SK-N-SH (cell line): ENCODE measurements around the gene TUBB6. TPM values are rescaled to one million over a fixed set of nuclear protein-coding genes. Genes with fewer than 3 reads are reported as not detected.

Source experiments
- CTCF ChIA-PET: fragments of 300-600, 350-600 bp; formaldehyde crosslinking; extraction: SDS; loops from one replicate; lab custom pipeline; 2021; lab: Yijun Ruan, JAX
- POLR2A ChIA-PET: fragments of 350-600 bp; sonication (Branson Sonifier 250); formaldehyde crosslinking; extraction: SDS; loops from one replicate; lab custom pipeline; 2020; ENCODE audit warnings: antibody characterized with exemption, inconsistent platforms; lab: Yijun Ruan, JAX
- DNase-seq: peaks from one replicate; pipeline ENCODE4 v3.0.0; 2012
- H2AFZ ChIP-seq: fragments of 200-600 bp; sonication (generic); 2 replicates; pipeline ENCODE4 v1.8.1; 2016; ENCODE audit warnings: antibody characterized with exemption, mild to moderate bottlenecking, low read depth
- H3F3A ChIP-seq: fragments of 200-600 bp; sonication (generic); replicated peaks from 2 replicates; pipeline ENCODE3; 2016; ENCODE audit warnings: antibody characterized with exemption, mild to moderate bottlenecking; ENCODE audit not compliant: insufficient read depth
- H3K27ac ChIP-seq, 2 experiments: fragments of 200-500 bp in 1 of 2; fragments of 200-600 bp in 1 of 2; sonication (Bioruptor generic) in 1 of 2; sonication (generic), shearing (Covaris generic) in 1 of 2; 2 replicates each; pipeline versions ENCODE4 v1.5.1 to v1.6.1; 2014 to 2016; ENCODE audit warnings: low read depth in 2 of 2, inconsistent platforms in 1 of 2, low read length in 1 of 2, mild to moderate bottlenecking in 1 of 2, mixed read lengths in 1 of 2
- H3K27me3 ChIP-seq: fragments of 200-600 bp; sonication (generic), shearing (Covaris generic); 2 replicates; pipeline ENCODE4 v1.6.1; 2016; ENCODE audit warnings: mixed run types; ENCODE audit not compliant: insufficient read depth
- H3K36me3 ChIP-seq, 2 experiments: fragments of 200-500 bp in 1 of 2; fragments of 200-600 bp in 1 of 2; sonication (Bioruptor generic) in 1 of 2; sonication (generic) in 1 of 2; replicated peaks in 1 of 2; 2 replicates each; pipeline versions ENCODE3 to v1.5.1; 2014 to 2016; ENCODE audit warnings: low read length in 1 of 2, mild to moderate bottlenecking in 1 of 2; ENCODE audit not compliant: insufficient read depth in 2 of 2, control insufficient read depth in 1 of 2
- H3K4me1 ChIP-seq, 2 experiments: fragments of 200-500 bp in 1 of 2; fragments of 200-600 bp in 1 of 2; sonication (Bioruptor generic) in 1 of 2; sonication (generic), shearing (Covaris generic) in 1 of 2; 2 replicates each; pipeline versions ENCODE4 v1.5.1 to v1.6.1; 2014 to 2016; ENCODE audit warnings: low read depth in 1 of 2, low read length in 1 of 2, mixed run types in 1 of 2; ENCODE audit not compliant: insufficient read depth in 2 of 2, control insufficient read depth in 1 of 2
- H3K4me2 ChIP-seq: fragments of 200-600 bp; sonication (generic), shearing (Covaris generic); 2 replicates; pipeline ENCODE4 v1.6.1; 2017; ENCODE audit warnings: mixed run types
- H3K4me3 ChIP-seq, 2 experiments: fragments of 200-500 bp in 1 of 2; fragments of 200-600 bp in 1 of 2; sonication (Bioruptor generic) in 1 of 2; sonication (generic), shearing (Covaris generic) in 1 of 2; 2 replicates each; pipeline versions ENCODE4 v1.5.1 to v1.8.1; 2014 to 2016; ENCODE audit warnings: low read depth in 2 of 2, inconsistent platforms in 1 of 2, low read length in 1 of 2, mild to moderate bottlenecking in 1 of 2, mixed read lengths in 1 of 2, moderate library complexity in 1 of 2
- H3K79me2 ChIP-seq: fragments of 200-600 bp; sonication (generic); 2 replicates; pipeline ENCODE4 v1.8.1; 2017; ENCODE audit warnings: mild to moderate bottlenecking; ENCODE audit not compliant: insufficient read depth
- H3K9ac ChIP-seq: fragments of 200-600 bp; sonication (generic); 2 replicates; pipeline ENCODE4 v1.6.1; 2017; ENCODE audit warnings: mixed run types
- H3K9me2 ChIP-seq: fragments of 200-600 bp; sonication (generic); 2 replicates; pipeline ENCODE4 v1.6.1; 2017; ENCODE audit warnings: mixed run types
- H3K9me3 ChIP-seq: fragments of 200-600 bp; sonication (generic); 2 replicates; pipeline ENCODE4 v1.6.1; 2017; ENCODE audit warnings: mixed run types, mild to moderate bottlenecking, moderate library complexity
- H4K20me1 ChIP-seq: fragments of 200-600 bp; sonication (generic); 2 replicates; pipeline ENCODE4 v1.6.1; 2017; ENCODE audit warnings: mild to moderate bottlenecking, mixed run types; ENCODE audit not compliant: insufficient read depth
- EP300 ChIP-seq, 2 experiments: IDR thresholded peaks; 2 replicates each; pipeline versions ENCODE4 v1.4.0 to v1.6.1; 2012; ENCODE audit warnings: borderline replicate concordance in 1 of 2, low read depth in 1 of 2, low read length in 1 of 2
- GATA2 ChIP-seq: sonication (generic); formaldehyde crosslinking; IDR thresholded peaks from 2 replicates; pipeline ENCODE4 v1.5.0; 2020; ENCODE audit warnings: mild to moderate bottlenecking, missing genetic modification reagents
- POLR2AphosphoS5 ChIP-seq: IDR thresholded peaks from 2 replicates; pipeline ENCODE4 v1.6.1; 2012; ENCODE audit warnings: low read depth, low read length
- WGBS: methylation state at CpG from one replicate; pipeline ENCODE4 v1.1.6; 2017; ENCODE audit warnings: low lambda C conversion rate; 5-methylcytosine and 5-hydroxymethylcytosine counted together
- polyA plus RNA-seq, 3 experiments: library from polyadenylated mRNA; depleted of rRNA; stranded (reverse); fragments of >200 nt; gene quantifications; 2 replicates each; pipeline ENCODE4 v1.2.3, GENCODE V29; 2012
- TF ChIP-seq, protein P1 (sequence below): IDR thresholded peaks from 2 replicates; pipeline ENCODE4; 2012
- TF ChIP-seq, protein P2 (sequence below): IDR thresholded peaks from 2 replicates; pipeline ENCODE4 v1.4.0; 2012; ENCODE audit warnings: low read depth
- TF ChIP-seq, protein P3 (sequence below): fragments of 150-350 bp; IDR thresholded peaks from 2 replicates; pipeline ENCODE4 v1.6.1; 2017; ENCODE audit warnings: antibody characterized with exemption, low read length, low read depth, borderline replicate concordance
- TF ChIP-seq, protein P4 (sequence below): IDR thresholded peaks from 2 replicates; pipeline ENCODE4 v1.4.0; 2012; ENCODE audit warnings: low read depth, borderline replicate concordance

TUBB6 gene
- polyA plus RNA-seq, 1 of the 3 experiments (the other 2 are of a cell fraction), result 387 TPM

DNA sequence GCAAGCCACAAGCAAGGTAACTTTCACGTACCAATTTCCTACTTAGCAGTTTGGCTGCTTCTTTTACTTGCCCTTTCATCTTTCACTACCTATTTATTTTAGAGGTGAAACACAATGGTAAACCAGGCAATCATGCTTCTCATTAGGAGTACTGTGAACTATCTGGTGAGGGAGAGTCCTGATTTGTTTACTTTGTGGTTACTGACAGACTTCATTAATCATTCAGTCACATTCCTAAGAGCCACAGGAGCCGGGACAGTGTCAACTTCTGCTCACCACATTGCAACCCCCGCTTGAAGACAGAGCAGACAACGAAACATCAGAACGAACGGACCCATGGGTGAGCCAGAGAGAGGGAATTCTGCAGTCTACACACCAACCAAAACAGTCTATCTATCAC is 28.8 kb downstream of the TUBB6 start:
- Histone ChIP-seq H3K4me1 (peaks cover 0 to 3% of the 10 kb centered on the region in 2 experiments; a peak in 1 of 4 replicates), H3K79me2 (no peaks in the 10 kb centered on the region), H3K27me3 (no peaks in the 10 kb centered on the region), H3K9ac (no peak overlapping the region), H2AFZ (no peak overlapping the region), H3K4me3 (no peak overlapping the region), H3K9me3 (no peaks in the 10 kb centered on the region), H3F3A (peaks cover 4% of the 10 kb centered on the region), H3K36me3 (peaks cover 25 to 40% of the 10 kb centered on the region in 2 experiments), H3K9me2 (no peaks in the 10 kb centered on the region), H4K20me1 (no peaks in the 10 kb centered on the region), H3K27ac (no peak overlapping the region), H3K4me2 (no peak overlapping the region)
- TF ChIP-seq, protein P1, sequence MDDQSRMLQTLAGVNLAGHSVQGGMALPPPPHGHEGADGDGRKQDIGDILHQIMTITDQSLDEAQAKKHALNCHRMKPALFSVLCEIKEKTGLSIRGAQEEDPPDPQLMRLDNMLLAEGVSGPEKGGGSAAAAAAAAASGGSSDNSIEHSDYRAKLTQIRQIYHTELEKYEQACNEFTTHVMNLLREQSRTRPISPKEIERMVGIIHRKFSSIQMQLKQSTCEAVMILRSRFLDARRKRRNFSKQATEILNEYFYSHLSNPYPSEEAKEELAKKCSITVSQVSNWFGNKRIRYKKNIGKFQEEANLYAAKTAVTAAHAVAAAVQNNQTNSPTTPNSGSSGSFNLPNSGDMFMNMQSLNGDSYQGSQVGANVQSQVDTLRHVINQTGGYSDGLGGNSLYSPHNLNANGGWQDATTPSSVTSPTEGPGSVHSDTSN, result peak; percentile 22; the same call in 1 of the 2 replicates
- TF ChIP-seq, protein P2, sequence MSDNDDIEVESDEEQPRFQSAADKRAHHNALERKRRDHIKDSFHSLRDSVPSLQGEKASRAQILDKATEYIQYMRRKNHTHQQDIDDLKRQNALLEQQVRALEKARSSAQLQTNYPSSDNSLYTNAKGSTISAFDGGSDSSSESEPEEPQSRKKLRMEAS, result no peak
- WGBS, result 71% methylated on average over 6 of the region's 6 CpGs
- ChIA-PET POLR2A (no interaction called here), CTCF (interaction anchor here (1.1 kb wide), 1 partner anchor 9 kb away, joined by 5 read pairs; no protein-coding TSS in a partner anchor)
- DNase-seq, result no peak

DNA sequence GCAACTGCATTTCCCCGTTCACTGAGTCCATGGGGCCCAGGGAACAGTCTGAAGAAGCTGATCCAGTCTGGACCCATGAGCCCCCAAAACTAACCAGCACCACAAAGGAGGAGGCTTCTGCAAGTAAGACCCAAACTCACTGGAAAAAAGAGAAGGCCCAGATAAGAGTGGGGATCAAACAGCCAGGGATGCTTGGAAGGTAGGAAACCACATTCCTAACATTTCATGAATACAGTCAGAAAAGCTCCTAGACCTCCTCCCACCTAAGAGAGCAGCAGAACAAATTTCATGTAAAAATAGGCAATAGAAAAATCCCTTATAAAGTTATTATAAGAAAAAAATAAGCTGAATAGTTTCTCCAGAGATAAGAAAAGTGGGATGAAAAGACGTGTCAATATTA is 30.3 kb downstream of the TUBB6 start:
- peaks cover 38 to 54% of the 10 kb centered on the region in 2 experiments for H3K36me3 ChIP-seq
- 99% methylated on average over 2 of the region's 2 CpGs for WGBS
- no peak overlapping the region for H3K4me3 ChIP-seq
- CTCF ChIA-PET, result interaction anchor here (0.7 to 4.7 kb wide), 2 partner anchors 11 to 39 kb away, joined by 5 to 18 read pairs; partner anchors contain the start of gene AFG3L2
- POLR2A ChIA-PET, result no interaction called here
- no peak for TF ChIP-seq POLR2AphosphoS5
- TF ChIP-seq GATA2 (CRISPR knock-in tag), result no peak
- TF ChIP-seq, protein P3, sequence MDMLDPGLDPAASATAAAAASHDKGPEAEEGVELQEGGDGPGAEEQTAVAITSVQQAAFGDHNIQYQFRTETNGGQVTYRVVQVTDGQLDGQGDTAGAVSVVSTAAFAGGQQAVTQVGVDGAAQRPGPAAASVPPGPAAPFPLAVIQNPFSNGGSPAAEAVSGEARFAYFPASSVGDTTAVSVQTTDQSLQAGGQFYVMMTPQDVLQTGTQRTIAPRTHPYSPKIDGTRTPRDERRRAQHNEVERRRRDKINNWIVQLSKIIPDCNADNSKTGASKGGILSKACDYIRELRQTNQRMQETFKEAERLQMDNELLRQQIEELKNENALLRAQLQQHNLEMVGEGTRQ, result no peak
- TF ChIP-seq, protein P4, sequence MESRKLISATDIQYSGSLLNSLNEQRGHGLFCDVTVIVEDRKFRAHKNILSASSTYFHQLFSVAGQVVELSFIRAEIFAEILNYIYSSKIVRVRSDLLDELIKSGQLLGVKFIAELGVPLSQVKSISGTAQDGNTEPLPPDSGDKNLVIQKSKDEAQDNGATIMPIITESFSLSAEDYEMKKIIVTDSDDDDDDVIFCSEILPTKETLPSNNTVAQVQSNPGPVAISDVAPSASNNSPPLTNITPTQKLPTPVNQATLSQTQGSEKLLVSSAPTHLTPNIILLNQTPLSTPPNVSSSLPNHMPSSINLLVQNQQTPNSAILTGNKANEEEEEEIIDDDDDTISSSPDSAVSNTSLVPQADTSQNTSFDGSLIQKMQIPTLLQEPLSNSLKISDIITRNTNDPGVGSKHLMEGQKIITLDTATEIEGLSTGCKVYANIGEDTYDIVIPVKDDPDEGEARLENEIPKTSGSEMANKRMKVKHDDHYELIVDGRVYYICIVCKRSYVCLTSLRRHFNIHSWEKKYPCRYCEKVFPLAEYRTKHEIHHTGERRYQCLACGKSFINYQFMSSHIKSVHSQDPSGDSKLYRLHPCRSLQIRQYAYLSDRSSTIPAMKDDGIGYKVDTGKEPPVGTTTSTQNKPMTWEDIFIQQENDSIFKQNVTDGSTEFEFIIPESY, result no peak
- TF ChIP-seq EP300 (IDR thresholded peaks at IDR 0.05; ENCODE audit: borderline replicate concordance in 1 of 2, low read depth in 1 of 2, low read length in 1 of 2), result no peak
- H3K9ac ChIP-seq, result no peak overlapping the region
- no peak overlapping the region for H2AFZ ChIP-seq
- peaks cover 4% of the 10 kb centered on the region for H3F3A ChIP-seq
- H3K27ac ChIP-seq, result no peak overlapping the region
- H3K4me1 ChIP-seq, result peaks cover 0 to 3% of the 10 kb centered on the region in 2 experiments; a peak in 1 of 4 replicates
- no peak for DNase-seq
- no peak overlapping the region for H3K4me2 ChIP-seq
- no peaks in the 10 kb centered on the region for H3K79me2 ChIP-seq
- no peaks in the 10 kb centered on the region for H3K9me3 ChIP-seq
- H4K20me1 ChIP-seq, result no peaks in the 10 kb centered on the region
- no peaks in the 10 kb centered on the region for H3K9me2 ChIP-seq
- no peaks in the 10 kb centered on the region for H3K27me3 ChIP-seq
